Fibroblast of lung (primary cell): ENCODE measurements around the gene TENM4. TPM values are rescaled to one million over a fixed set of nuclear protein-coding genes. Genes with fewer than 3 reads are reported as not detected.

ENCODE experiments used
- DNase-seq, 2 donors: peaks; one replicate each; pipeline versions ENCODE4 v3.0.0 to v3.0.0-alpha.2; 2010; ENCODE audit warnings: low read depth in 2 of 2
- H2AFZ ChIP-seq: 2 replicates; pipeline ENCODE4 v1.5.1; 2012; ENCODE audit warnings: low read length, control low read depth, inconsistent platforms
- H3K27ac ChIP-seq: 2 replicates; pipeline ENCODE4 v1.5.1; 2011; ENCODE audit warnings: low read length, control low read depth; ENCODE audit not compliant: insufficient read depth
- H3K27me3 ChIP-seq: 2 replicates; pipeline ENCODE4 v1.5.1; 2011; ENCODE audit warnings: mild to moderate bottlenecking, low read length; ENCODE audit not compliant: control insufficient read depth, insufficient read depth
- H3K36me3 ChIP-seq: 2 replicates; pipeline ENCODE4 v1.5.1; 2011; ENCODE audit warnings: low read length; ENCODE audit not compliant: control insufficient read depth, insufficient read depth
- H3K4me1 ChIP-seq: 2 replicates; pipeline ENCODE4 v1.5.1; 2011; ENCODE audit warnings: low read length; ENCODE audit not compliant: control insufficient read depth, insufficient read depth; ENCODE audit errors: extremely low read depth
- H3K4me2 ChIP-seq: 2 replicates; pipeline ENCODE4 v1.5.1; 2011; ENCODE audit warnings: low read length, control low read depth; ENCODE audit not compliant: insufficient read depth; ENCODE audit errors: extremely low read depth
- H3K4me3 ChIP-seq, 4 experiments: fragments of 200-600 bp in 1 of 4; sonication (generic) in 1 of 4; replicated peaks in 1 of 4; 2 replicates each; pipeline ENCODE4 v1.5.1; 2011 to 2016; ENCODE audit warnings: low read length in 4 of 4, low read depth in 3 of 4, mild to moderate bottlenecking in 3 of 4, control low read depth in 2 of 4, inconsistent platforms in 1 of 4, mixed read lengths in 1 of 4; ENCODE audit not compliant: insufficient read depth in 1 of 4; ENCODE audit errors: control extremely low read depth in 1 of 4
- H3K79me2 ChIP-seq: 2 replicates; pipeline ENCODE4 v1.5.1; 2012; ENCODE audit warnings: mild to moderate bottlenecking, low read length, inconsistent platforms; ENCODE audit not compliant: control insufficient read depth, insufficient read depth
- H3K9ac ChIP-seq: 2 replicates; pipeline ENCODE4 v1.5.1; 2011; ENCODE audit warnings: mild to moderate bottlenecking, low read length, control low read depth; ENCODE audit not compliant: insufficient read depth
- H3K9me3 ChIP-seq: 2 replicates; pipeline ENCODE4 v1.5.1; 2012; ENCODE audit warnings: low read depth, low read length; ENCODE audit not compliant: control insufficient read depth, insufficient read depth
- H4K20me1 ChIP-seq: 2 replicates; pipeline ENCODE4 v1.5.1; 2011; ENCODE audit warnings: low read length; ENCODE audit not compliant: control insufficient read depth, insufficient read depth; ENCODE audit errors: extremely low read depth
- CTCF ChIP-seq, 2 donors: IDR thresholded peaks in 1 of 2; conservative IDR thresholded peaks in 1 of 2; 1 replicate in 1 of 2; 2 replicates in 1 of 2; pipeline ENCODE4 v1.5.1; 2011 to 2012; ENCODE audit warnings: low read length in 2 of 2, control low read depth in 1 of 2, inconsistent platforms in 1 of 2, low read depth in 1 of 2, mild to moderate bottlenecking in 1 of 2
- EZH2 ChIP-seq: IDR thresholded peaks from 2 replicates; pipeline ENCODE4 v1.5.1; 2012; ENCODE audit warnings: low read length, control low read depth, mild to moderate bottlenecking; ENCODE audit errors: missing control alignments
- polyA plus RNA-seq, 2 donors: library from polyadenylated mRNA; depleted of rRNA in 1 of 2; stranded (reverse) in 1 of 2; unstranded in 1 of 2; fragments of >200 nt; gene quantifications; 2 replicates each; pipeline ENCODE4 v1.2.1, GENCODE V29; 2011 to 2012; ENCODE audit warnings: missing spikeins in 1 of 2
- total RNA-seq: library from RNA; depleted of rRNA; stranded (reverse); fragments of >200 nt; gene quantifications from 2 replicates; pipeline ENCODE4 v1.2.1, GENCODE V29; 2014

Gene TENM4
- total and polyA plus RNA-seq, 2 donors (not counting 1 experiment from before 2014, with no cell fraction given), result 4.6 to 48.4 TPM

GRCh38 chr11:79458709-79459108, 17.9 kb upstream of the TENM4 start:
- Histone ChIP-seq H3K27ac (no peak overlapping the region), H3K27me3 (peaks cover 2% of the 10 kb centered on the region), H3K9ac (no peak overlapping the region), H3K4me3 (no peak overlapping the region), H3K9me3 (no peaks in the 10 kb centered on the region), H2AFZ (no peak overlapping the region), H3K79me2 (no peaks in the 10 kb centered on the region), H3K4me1 (no peaks in the 10 kb centered on the region), H4K20me1 (no peaks in the 10 kb centered on the region), H3K4me2 (no peak overlapping the region), H3K36me3 (no peaks in the 10 kb centered on the region)
- DNase-seq, result no peak
- TF ChIP-seq EZH2 (no peak), CTCF (conservative IDR thresholded peaks at IDR 0.05 in 1 of 2, IDR thresholded peaks at IDR 0.05 in 1 of 2; ENCODE audit: low read depth in 1 of 2, low read length in 2 of 2) (no peak)

- no peak for TF ChIP-seq EZH2
- TF ChIP-seq CTCF (conservative IDR thresholded peaks at IDR 0.05 in 1 of 2, IDR thresholded peaks at IDR 0.05 in 1 of 2; ENCODE audit: low read depth in 1 of 2, low read length in 2 of 2), result no peak
- Histone ChIP-seq H3K27ac (no peak overlapping the region), H3K79me2 (no peaks in the 10 kb centered on the region), H3K4me2 (no peak overlapping the region), H3K9ac (no peak overlapping the region), H3K4me3 (no peak overlapping the region), H3K9me3 (no peaks in the 10 kb centered on the region), H2AFZ (peak overlapping the region; percentile 10), H4K20me1 (no peaks in the 10 kb centered on the region), H3K36me3 (no peaks in the 10 kb centered on the region), H3K4me1 (no peaks in the 10 kb centered on the region), H3K27me3 (peaks cover 2% of the 10 kb centered on the region)
- DNase-seq, result no peak
Measured at GRCh38 chr11:79456501-79456900, 15.7 kb upstream of the TENM4 start.

- no peak overlapping the region for H2AFZ ChIP-seq
- H3K36me3 ChIP-seq, result no peaks in the 10 kb centered on the region
- no peaks in the 10 kb centered on the region for H3K79me2 ChIP-seq
- TF ChIP-seq CTCF (conservative IDR thresholded peaks at IDR 0.05 in 1 of 2, IDR thresholded peaks at IDR 0.05 in 1 of 2; ENCODE audit: low read depth in 1 of 2, low read length in 2 of 2) (no peak), EZH2 (no peak)
- no peaks in the 10 kb centered on the region for H4K20me1 ChIP-seq
- no peak overlapping the region for H3K9ac ChIP-seq
- H3K4me3 ChIP-seq, result no peak overlapping the region
- DNase-seq, result no peak
- H3K27ac ChIP-seq, result no peak overlapping the region
- no peaks in the 10 kb centered on the region for H3K4me1 ChIP-seq
- peaks cover 2% of the 10 kb centered on the region for H3K27me3 ChIP-seq
- H3K4me2 ChIP-seq, result no peak overlapping the region
- H3K9me3 ChIP-seq, result no peaks in the 10 kb centered on the region
Measured at GRCh38 chr11:79453617-79454016, 12.8 kb upstream of the TENM4 start.
